Measurements from ENCODE around the gene WDR86.

- no peak for TF ChIP-seq CTCF (IDR thresholded peaks at IDR 0.05; ENCODE audit: control extremely low read depth in 1 of 3, insufficient read depth in 1 of 3, low read depth in 1 of 3, low read length in 3 of 3)
- TF ChIP-seq CEBPB (IDR thresholded peaks at IDR 0.05; ENCODE audit: low read depth, low read length): no peak
- no peak for TF ChIP-seq USF2 (IDR thresholded peaks at IDR 0.05; ENCODE audit: low read length)
- no peak for TF ChIP-seq POLR2AphosphoS5 (IDR thresholded peaks at IDR 0.05; ENCODE audit: low read depth, low read length)
- no peak for TF ChIP-seq ATF2 (IDR thresholded peaks at IDR 0.05; ENCODE audit: low read length)
- peak; percentile 41 for TF ChIP-seq EZH2 (IDR thresholded peaks at IDR 0.05; ENCODE audit: low read depth, low read length, severe bottlenecking)
- no peak for TF ChIP-seq SAP30 (IDR thresholded peaks at IDR 0.05; ENCODE audit: insufficient read depth, insufficient replicate concordance, low read length)
- TF ChIP-seq TCF12 (IDR thresholded peaks at IDR 0.05; ENCODE audit: low read depth, low read length): no peak
- no peak for TF ChIP-seq SP4 (IDR thresholded peaks at IDR 0.05; ENCODE audit: low read length)
- TF ChIP-seq POLR2A (IDR thresholded peaks at IDR 0.05; ENCODE audit: control extremely low read depth in 1 of 2, low read depth in 2 of 2, low read length in 2 of 2): no peak
These were observed 30.3 kb upstream of the WDR86 start, which contains the start of gene CRYGN for GRCh38 chr7:151439855-151440798.
